Trophoblast cell (in vitro differentiated cells and primary cell): ENCODE results near the gene CENPP.

Experiments used
- DNase-seq, 2 donors: peaks; one replicate each; pipeline ENCODE4 v3.0.0-alpha.2; 2016
- H2AFZ ChIP-seq: 2 replicates; pipeline ENCODE4 v1.6.1; 2013; ENCODE audit warnings: low read length, moderate library complexity, mild to moderate bottlenecking; ENCODE audit not compliant: insufficient read depth, poor library complexity
- H2AK5ac ChIP-seq: 2 replicates; pipeline ENCODE4 v1.6.1; 2013; ENCODE audit warnings: mild to moderate bottlenecking, low read length
- H2BK120ac ChIP-seq: 2 replicates; pipeline ENCODE4 v1.6.1; 2013; ENCODE audit warnings: low read length, mild to moderate bottlenecking, moderate library complexity; ENCODE audit not compliant: insufficient read depth, poor library complexity
- H2BK12ac ChIP-seq: 2 replicates; pipeline ENCODE4 v1.6.1; 2013; ENCODE audit warnings: mild to moderate bottlenecking, low read length, moderate library complexity
- H2BK5ac ChIP-seq: 2 replicates; pipeline ENCODE4 v1.6.1; 2013; ENCODE audit warnings: low read length, low read depth, moderate library complexity, mild to moderate bottlenecking; ENCODE audit not compliant: poor library complexity
- H3K14ac ChIP-seq: 2 replicates; pipeline ENCODE4 v1.6.1; 2013; ENCODE audit warnings: mild to moderate bottlenecking, low read length
- H3K18ac ChIP-seq: 2 replicates; pipeline ENCODE4 v1.6.1; 2013; ENCODE audit warnings: mild to moderate bottlenecking, low read length
- H3K23ac ChIP-seq: 2 replicates; pipeline ENCODE4 v1.6.1; 2013; ENCODE audit warnings: low read length
- H3K27ac ChIP-seq: 2 replicates; pipeline ENCODE4 v1.5.1; 2013; ENCODE audit warnings: low read depth, mild to moderate bottlenecking, inconsistent platforms, low read length, moderate library complexity
- H3K27me3 ChIP-seq: 2 replicates; pipeline ENCODE4 v1.6.1; 2013; ENCODE audit warnings: inconsistent platforms, mild to moderate bottlenecking, low read length, moderate library complexity; ENCODE audit not compliant: insufficient read depth
- H3K36me3 ChIP-seq, 2 experiments: 1 replicate in 1 of 2; 2 replicates in 1 of 2; pipeline ENCODE4 v1.6.1; 2013; ENCODE audit warnings: low read length in 2 of 2, mild to moderate bottlenecking in 2 of 2, moderate library complexity in 1 of 2; ENCODE audit not compliant: insufficient read depth in 2 of 2, control insufficient read depth in 1 of 2
- H3K4ac ChIP-seq: 2 replicates; pipeline ENCODE4 v1.6.1; 2013; ENCODE audit warnings: low read depth, mild to moderate bottlenecking, low read length, moderate library complexity
- H3K4me1 ChIP-seq, 2 experiments: 1 replicate in 1 of 2; 2 replicates in 1 of 2; pipeline ENCODE4 v1.6.1; 2013; ENCODE audit warnings: low read length in 2 of 2, mild to moderate bottlenecking in 2 of 2, moderate library complexity in 1 of 2; ENCODE audit not compliant: insufficient read depth in 2 of 2, control insufficient read depth in 1 of 2
- H3K4me2 ChIP-seq: 2 replicates; pipeline ENCODE4 v1.6.1; 2013; ENCODE audit warnings: inconsistent platforms, mild to moderate bottlenecking, low read length, moderate library complexity
- H3K4me3 ChIP-seq: 2 replicates; pipeline ENCODE4 v1.5.1; 2013; ENCODE audit warnings: mild to moderate bottlenecking, low read depth, low read length, inconsistent platforms
- H3K79me1 ChIP-seq: one replicate; pipeline ENCODE4 v1.6.1; 2013; ENCODE audit warnings: low read length
- H3K79me2 ChIP-seq: 2 replicates; pipeline ENCODE4 v1.6.1; 2013; ENCODE audit warnings: low read length, mild to moderate bottlenecking; ENCODE audit not compliant: control insufficient read depth, insufficient read depth, poor library complexity
- H3K9ac ChIP-seq: 2 replicates; pipeline ENCODE4 v1.6.1; 2013; ENCODE audit warnings: mild to moderate bottlenecking, low read length
- H3K9me3 ChIP-seq: 2 replicates; pipeline ENCODE4 v1.6.1; 2013; ENCODE audit warnings: low read depth, mild to moderate bottlenecking, control low read depth, inconsistent platforms, low read length; ENCODE audit not compliant: insufficient read depth
- H4K12ac ChIP-seq: 2 replicates; pipeline ENCODE4 v1.6.1; 2013; ENCODE audit warnings: low read depth, mild to moderate bottlenecking, low read length, moderate library complexity
- H4K8ac ChIP-seq: 2 replicates; pipeline ENCODE4 v1.6.1; 2013; ENCODE audit warnings: low read depth, mild to moderate bottlenecking, low read length, moderate library complexity
- H4K91ac ChIP-seq: one replicate; pipeline ENCODE4 v1.6.1; 2013; ENCODE audit warnings: low read depth, mild to moderate bottlenecking, low read length, moderate library complexity
- WGBS: extraction: QIAGEN DNeasy Blood & Tissue Kit; methylation state at CpG from one replicate; pipeline ENCODE4 v1.1.7; 2013; ENCODE audit warnings: missing lambda C conversion rate; ENCODE audit not compliant: insufficient read length, insufficient coverage; ENCODE audit errors: extremely low coverage; 5-methylcytosine and 5-hydroxymethylcytosine counted together

CENPP gene

GRCh38 chr9:92293075-92293354 is 32.7 kb upstream of the CENPP start:
- H4K91ac ChIP-seq, result no peak overlapping the region

GRCh38 chr9:92293452-92294296 is 32.1 kb upstream of the CENPP start, which contains the start of gene IARS1:
TSS of gene IARS1 (minus strand) at chr9:92293697. CDS start at chr9:92289419, 4,278 bp downstream.
- peak within 1 kb of the TSS; percentile 54 for H2BK5ac ChIP-seq
- WGBS, result no CpG with 5 or more reads among the region's 63 CpGs

More at GRCh38 chr9:92293075-92293354, 32.7 kb upstream of the CENPP start:
- Histone ChIP-seq H3K18ac (no peak overlapping the region), H2AK5ac (no peak overlapping the region), H3K79me2 (peaks cover 11% of the 10 kb centered on the region), H3K36me3 (peaks cover 3 to 5% of the 10 kb centered on the region in 2 experiments), H3K27me3 (no peaks in the 10 kb centered on the region), H3K14ac (no peak overlapping the region), H3K4me1 (peaks cover 7% of the 10 kb centered on the region in 2 experiments), H3K4me3 (no peak overlapping the region), H3K9ac (no peak overlapping the region), H3K4ac (no peak overlapping the region), H3K79me1 (no peaks in the 10 kb centered on the region), H4K12ac (no peak overlapping the region), H2AFZ (no peak overlapping the region), H4K8ac (no peak overlapping the region), H3K4me2 (peak overlapping the region; percentile 29), H2BK5ac (no peak overlapping the region), H2BK120ac (no peak overlapping the region), H3K27ac (no peak overlapping the region), H3K9me3 (no peaks in the 10 kb centered on the region), H3K23ac (no peak overlapping the region), H2BK12ac (no peak overlapping the region)
- no peak for DNase-seq
- WGBS, result no CpG with 5 or more reads among the region's 5 CpGs

DNA sequence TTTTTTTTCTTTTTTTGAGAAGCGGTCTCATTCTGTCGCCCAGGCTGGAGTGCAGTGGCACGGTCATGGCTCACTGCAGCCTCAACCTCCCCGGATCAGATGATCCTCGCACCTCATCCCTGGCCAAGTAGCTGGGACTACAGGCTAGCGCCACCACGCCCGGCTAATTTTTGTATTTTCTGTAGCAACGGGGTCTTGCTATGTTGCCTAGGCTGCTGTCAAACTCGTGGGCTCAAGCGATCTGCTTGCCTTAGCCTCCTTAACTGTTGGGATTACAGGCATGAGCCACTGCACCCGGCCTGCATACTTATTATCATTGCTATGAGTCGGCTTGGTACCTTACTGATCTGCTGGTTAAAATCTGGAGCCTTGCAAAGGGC is 31.5 kb upstream of the CENPP start:
- peak overlapping the region; percentile 39 for H4K12ac ChIP-seq
- peak overlapping the region; percentile 70 for H4K91ac ChIP-seq
- peak overlapping the region; percentile 5 for H2AFZ ChIP-seq
- peak; percentile 8 to 35 for DNase-seq
- H3K27me3 ChIP-seq, result no peaks in the 10 kb centered on the region
- H3K36me3 ChIP-seq, result peaks cover 2 to 7% of the 10 kb centered on the region in 2 experiments
- H2BK120ac ChIP-seq, result no peak overlapping the region
- no peak overlapping the region for H2BK5ac ChIP-seq
- H2BK12ac ChIP-seq, result no peak overlapping the region
- no peak overlapping the region for H3K18ac ChIP-seq
- H3K14ac ChIP-seq, result peak overlapping the region; percentile 4
- peaks cover 11% of the 10 kb centered on the region for H3K79me2 ChIP-seq
- WGBS, result no CpG with 5 or more reads among the region's 13 CpGs
- H2AK5ac ChIP-seq, result no peak overlapping the region
- peaks cover 7% of the 10 kb centered on the region in 2 experiments for H3K4me1 ChIP-seq
- H3K79me1 ChIP-seq, result no peaks in the 10 kb centered on the region
- H3K9ac ChIP-seq, result peak overlapping the region; percentile 57
- H4K8ac ChIP-seq, result peak overlapping the region; percentile 64
- H3K4me3 ChIP-seq, result no peak overlapping the region
- H3K27ac ChIP-seq, result no peak overlapping the region
- no peak overlapping the region for H3K4ac ChIP-seq
- H3K9me3 ChIP-seq, result no peaks in the 10 kb centered on the region
- peak overlapping the region; percentile 75 for H3K4me2 ChIP-seq
- H3K23ac ChIP-seq, result no peak overlapping the region

More at GRCh38 chr9:92293452-92294296, 32.1 kb upstream of the CENPP start, which contains the start of gene IARS1:
- Histone ChIP-seq H3K4me3 (peak within 1 kb of the TSS; percentile 80), H3K36me3 (peaks cover 3 to 8% of the 10 kb centered on the region in 2 experiments), H3K4me2 (peak within 1 kb of the TSS; percentile 75), H2BK120ac (no peak within 1 kb of the TSS), H3K27me3 (no peaks in the 10 kb centered on the region), H3K79me1 (no peaks in the 10 kb centered on the region), H4K8ac (peak within 1 kb of the TSS; percentile 91), H3K14ac (peak within 1 kb of the TSS; percentile 68), H3K23ac (no peak within 1 kb of the TSS), H4K12ac (peak within 1 kb of the TSS; percentile 39), H4K91ac (peak within 1 kb of the TSS; percentile 70), H3K4ac (peak within 1 kb of the TSS; percentile 98), H2BK12ac (no peak within 1 kb of the TSS), H3K18ac (peak within 1 kb of the TSS; percentile 67), H3K4me1 (peaks cover 7% of the 10 kb centered on the region in 2 experiments), H3K9ac (peak within 1 kb of the TSS; percentile 73), H3K9me3 (no peaks in the 10 kb centered on the region), H2AFZ (peak within 1 kb of the TSS; percentile 72), H3K27ac (peak within 1 kb of the TSS; percentile 40), H2AK5ac (no peak within 1 kb of the TSS), H3K79me2 (peaks cover 11% of the 10 kb centered on the region)
- peak; percentile 100 for DNase-seq

DNA sequence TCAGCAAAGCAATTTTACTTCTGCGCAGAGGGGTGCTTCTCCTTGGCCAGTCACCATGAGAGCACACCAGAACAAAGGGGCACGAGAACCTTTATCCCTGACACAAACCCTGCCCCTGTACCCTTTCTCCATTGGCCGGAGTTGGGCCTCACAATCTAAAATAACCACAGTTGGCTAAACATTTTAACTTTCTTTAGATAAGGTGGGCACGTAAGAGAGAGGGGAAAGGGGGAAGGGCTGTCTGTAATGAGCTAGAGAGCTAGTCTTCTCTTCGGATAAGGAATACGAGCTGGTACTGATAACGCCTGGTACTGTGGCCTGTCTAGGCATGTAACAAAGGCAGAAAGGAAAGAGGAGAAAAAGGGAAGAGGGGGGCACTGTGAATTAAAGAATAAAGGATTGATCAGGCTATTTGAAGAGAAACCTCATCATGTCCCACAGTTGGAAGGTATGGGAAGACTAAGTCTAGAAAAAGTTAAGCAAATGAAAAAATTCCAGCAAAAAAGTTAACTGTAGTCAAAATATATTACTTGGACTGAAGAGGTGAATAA is 30.4 kb upstream of the CENPP start:
- Histone ChIP-seq H2AK5ac (no peak overlapping the region), H4K8ac (peak overlapping the region; percentile 11), H2BK120ac (peak overlapping the region; percentile 51), H2BK5ac (no peak overlapping the region), H3K36me3 (peaks cover 5 to 10% of the 10 kb centered on the region in 2 experiments), H3K27me3 (no peaks in the 10 kb centered on the region), H3K14ac (no peak overlapping the region), H4K91ac (no peak overlapping the region), H4K12ac (no peak overlapping the region), H3K4me2 (no peak overlapping the region), H2AFZ (no peak overlapping the region), H3K18ac (no peak overlapping the region), H3K4ac (no peak overlapping the region), H3K79me2 (peaks cover 11% of the 10 kb centered on the region), H3K9me3 (no peaks in the 10 kb centered on the region), H3K23ac (no peak overlapping the region), H3K79me1 (no peaks in the 10 kb centered on the region), H3K9ac (no peak overlapping the region), H3K27ac (no peak overlapping the region), H2BK12ac (no peak overlapping the region), H3K4me1 (peaks cover 7% of the 10 kb centered on the region in 2 experiments), H3K4me3 (no peak overlapping the region)
- no peak for DNase-seq
- no CpG with 5 or more reads among the region's 7 CpGs for WGBS
